ENCODE data around the gene CCSER1.

Gene CCSER1

GRCh38 chr4:90128961-90129495, 1.8 kb downstream of the CCSER1 start:
- no peak for DNase-seq

- no peak for DNase-seq
Measured at GRCh38 chr4:90130076-90130475, 2.9 kb downstream of the CCSER1 start.

DNA sequence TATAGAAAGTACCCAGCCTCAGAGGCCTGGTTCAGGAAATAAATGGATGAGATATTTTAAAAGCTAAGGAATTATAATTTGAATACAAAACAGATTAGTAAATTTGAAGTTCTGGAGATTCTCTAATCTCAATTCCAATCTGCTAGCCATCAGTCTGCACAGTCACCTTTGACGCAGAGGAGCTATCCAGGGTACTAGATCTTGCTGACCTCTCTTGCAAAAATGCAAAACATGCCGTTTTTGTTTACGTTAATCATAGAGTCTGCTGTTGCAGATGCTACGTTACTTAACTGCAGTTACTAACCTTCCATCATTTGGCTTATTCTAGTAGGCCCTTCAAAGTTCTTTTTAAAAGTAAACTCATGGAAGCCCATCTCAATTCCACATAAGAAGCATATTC, 10.4 kb downstream of the CCSER1 start:
- no peak for DNase-seq

GRCh38 chr4:90142081-90142480, 14.9 kb downstream of the CCSER1 start:
- no peak for DNase-seq

DNA sequence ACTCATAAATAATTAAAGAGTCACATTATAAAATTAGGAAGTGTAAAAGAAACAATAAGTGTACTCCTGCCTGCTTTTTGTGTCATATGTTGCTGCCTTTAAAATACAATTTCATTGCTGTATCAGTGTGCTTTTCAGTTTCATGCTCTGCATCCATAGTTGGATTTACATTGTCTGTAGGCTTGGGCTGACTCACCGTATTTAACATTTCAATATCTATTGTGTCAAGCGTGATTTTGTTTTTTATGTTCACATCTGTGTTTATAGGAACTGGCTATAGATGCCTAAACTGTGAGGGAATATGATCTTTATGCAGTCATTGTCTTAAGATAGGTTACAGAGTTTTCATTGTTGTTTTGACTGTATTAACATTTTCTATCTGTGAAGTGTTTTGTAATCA, 18.1 kb downstream of the CCSER1 start:
- no peak for DNase-seq

DNA sequence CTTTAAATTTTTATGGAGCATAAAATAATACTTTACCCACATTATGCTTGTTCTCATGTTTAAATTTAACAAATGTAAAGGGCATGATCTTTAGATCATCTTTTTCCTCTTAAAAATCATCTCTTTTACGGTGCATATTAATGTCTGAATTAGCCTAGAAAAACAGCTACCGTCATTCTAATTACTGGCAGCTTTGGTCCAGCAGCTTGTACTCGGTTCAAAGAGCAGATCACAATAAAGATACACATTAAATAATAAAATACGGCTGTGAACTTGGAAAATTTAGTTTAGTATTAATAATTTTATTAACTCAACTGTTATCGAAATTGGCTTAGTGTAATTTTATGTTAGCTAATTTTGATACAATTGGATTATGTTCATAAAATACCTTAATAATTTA, 19.1 kb downstream of the CCSER1 start:
- no peak for DNase-seq

- no peak for DNase-seq
Measured at GRCh38 chr4:90148574-90149148, 21.5 kb downstream of the CCSER1 start.

DNA sequence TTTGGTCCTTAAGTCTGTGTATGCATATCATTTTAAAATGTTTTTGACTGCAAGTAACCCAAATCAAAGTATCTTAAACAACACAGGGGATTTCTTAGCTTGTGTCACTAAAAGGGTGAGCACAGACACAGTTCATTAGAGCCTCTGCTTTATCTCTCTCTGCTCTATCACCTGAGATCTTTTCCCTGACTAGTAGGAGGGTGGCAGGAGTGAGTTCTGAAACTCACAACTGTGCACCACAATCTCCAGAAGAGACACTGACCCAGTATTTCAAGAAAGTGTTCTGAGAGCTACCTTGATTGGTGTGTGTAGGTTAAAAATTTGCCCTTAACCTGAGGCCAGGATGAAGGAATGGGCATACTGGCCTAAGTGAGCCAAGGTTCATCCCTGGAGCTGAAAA, 24.8 kb downstream of the CCSER1 start:
- DNase-seq = no peak

DNA sequence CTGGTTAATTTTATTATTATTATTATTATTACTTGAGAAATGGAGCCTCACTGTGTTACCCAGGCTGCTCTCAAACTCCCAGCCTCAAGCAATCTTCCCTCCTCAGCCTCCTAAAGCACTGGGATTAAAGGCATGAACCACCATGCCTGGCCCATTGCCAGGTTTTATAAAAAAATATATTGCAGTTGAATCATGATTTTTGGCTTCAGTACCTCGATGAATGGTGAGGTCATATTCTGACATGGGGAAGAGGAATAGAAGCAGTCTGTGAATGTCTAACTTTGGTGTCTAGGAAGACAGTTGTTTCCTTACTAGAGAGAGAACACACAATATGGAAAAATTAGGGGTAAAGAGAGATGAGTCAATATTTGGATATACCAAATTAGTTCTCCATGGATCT, 32.0 kb downstream of the CCSER1 start:
- DNase-seq = no peak

- no peak for DNase-seq
Measured at GRCh38 chr4:90160044-90160443, 32.9 kb downstream of the CCSER1 start.

- no peak for DNase-seq
Measured at GRCh38 chr4:90162566-90162965, 35.4 kb downstream of the CCSER1 start.

GRCh38 chr4:90163872-90164271, 36.7 kb downstream of the CCSER1 start:
- no peak for DNase-seq

- DNase-seq = no peak
Measured at GRCh38 chr4:90165883-90166282, 38.7 kb downstream of the CCSER1 start.

DNA sequence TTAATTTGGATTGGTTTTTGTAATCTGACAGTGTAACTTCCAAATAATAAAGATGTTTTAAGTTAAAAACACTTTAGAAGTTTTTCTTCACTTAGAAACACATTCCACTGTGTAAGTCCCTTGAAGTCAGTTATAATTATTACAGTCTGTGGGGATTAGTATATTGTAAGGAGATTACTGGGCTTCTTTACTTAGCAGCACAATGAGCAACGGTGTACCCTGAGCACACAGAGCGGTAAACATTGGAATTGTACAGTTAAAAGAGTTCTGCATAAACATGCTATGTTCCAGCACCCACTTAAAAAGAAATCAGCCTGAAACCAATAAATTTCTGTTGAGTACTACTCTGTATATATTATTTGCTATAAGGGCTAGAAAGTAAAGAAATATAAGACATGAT, 44.3 kb downstream of the CCSER1 start:
- DNase-seq = no peak

DNA sequence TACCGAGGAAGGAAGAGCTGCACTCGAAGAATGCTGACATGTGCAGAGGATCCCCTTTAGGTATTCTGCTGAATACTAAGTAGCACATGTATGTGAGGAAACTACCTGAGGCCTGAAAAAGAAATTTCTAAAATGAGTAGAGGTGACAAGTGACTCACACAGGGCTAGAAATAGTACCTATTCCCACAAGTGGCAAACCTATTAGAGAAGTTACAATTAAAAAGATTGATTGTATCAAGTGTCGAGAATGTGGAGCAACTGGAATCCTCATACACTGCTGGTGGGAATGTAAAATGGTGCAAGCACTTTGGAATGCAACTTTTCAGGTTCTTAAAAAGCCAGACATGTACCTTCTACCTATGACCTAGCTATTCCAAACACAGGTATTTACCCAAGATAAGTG, 47.4 kb downstream of the CCSER1 start:
- no peak for DNase-seq

- no peak for DNase-seq
Measured at GRCh38 chr4:90181644-90182043, 54.5 kb downstream of the CCSER1 start.

- DNase-seq = no peak
Measured at GRCh38 chr4:90183254-90183653, 56.1 kb downstream of the CCSER1 start.

DNA sequence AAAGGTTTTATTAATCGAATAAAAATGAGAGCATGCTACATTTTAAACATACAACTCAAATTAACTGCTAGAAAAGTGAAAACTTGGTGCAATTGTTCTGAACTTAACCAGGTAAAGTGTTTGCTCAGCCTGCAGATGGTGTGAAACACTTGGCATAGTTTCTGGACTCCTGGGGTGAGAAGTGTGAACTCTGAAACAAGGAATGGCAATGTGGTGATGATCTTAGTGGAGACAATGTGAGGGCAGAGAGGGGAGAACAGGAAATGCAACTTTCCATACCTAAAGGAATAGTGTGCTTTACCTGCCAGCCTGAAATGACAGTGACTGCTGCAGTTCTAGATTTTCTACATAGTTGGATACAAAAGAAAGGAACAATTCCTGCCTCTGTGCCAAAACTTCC, 57.4 kb downstream of the CCSER1 start:
- DNase-seq = no peak

DNA sequence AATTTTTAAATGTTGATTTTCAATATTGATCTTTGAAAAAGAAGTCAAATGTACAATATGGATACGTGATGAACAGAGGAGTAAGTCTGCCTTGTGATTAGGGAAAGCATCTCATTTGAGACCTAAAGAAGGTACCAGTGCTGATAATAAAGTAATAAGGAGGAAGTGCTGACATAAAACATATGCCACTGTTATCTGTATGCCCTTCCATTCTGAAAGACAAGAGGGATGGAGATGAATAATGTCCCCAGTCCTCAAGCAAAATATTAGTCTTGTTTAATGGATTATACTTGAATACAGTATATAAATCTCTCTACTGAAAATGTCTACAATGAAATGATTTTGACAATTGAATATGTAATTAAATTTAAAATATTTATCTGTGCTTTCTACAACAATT, 58.2 kb downstream of the CCSER1 start:
- no peak for DNase-seq

DNA sequence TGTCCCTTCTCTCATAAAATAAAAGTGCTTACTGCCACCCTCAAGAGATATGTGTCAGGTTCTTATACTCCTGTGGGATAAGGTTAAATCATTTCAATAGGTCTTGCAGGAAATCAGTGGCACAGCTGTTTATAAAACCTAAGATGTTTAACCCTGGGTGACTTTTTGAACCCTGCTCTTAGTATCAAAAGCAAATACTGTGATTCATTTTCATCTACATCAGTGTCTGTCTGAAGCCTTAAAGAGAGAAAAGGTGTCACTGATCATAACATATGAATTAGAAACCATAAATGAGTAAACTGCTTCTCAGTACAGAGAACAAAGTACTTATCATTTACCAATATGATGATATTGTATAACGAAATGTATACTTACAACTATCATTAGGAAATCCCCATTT, 59.0 kb downstream of the CCSER1 start:
- DNase-seq = no peak

GRCh38 chr4:90187148-90187884, 60.1 kb downstream of the CCSER1 start:
- no peak for DNase-seq

DNA sequence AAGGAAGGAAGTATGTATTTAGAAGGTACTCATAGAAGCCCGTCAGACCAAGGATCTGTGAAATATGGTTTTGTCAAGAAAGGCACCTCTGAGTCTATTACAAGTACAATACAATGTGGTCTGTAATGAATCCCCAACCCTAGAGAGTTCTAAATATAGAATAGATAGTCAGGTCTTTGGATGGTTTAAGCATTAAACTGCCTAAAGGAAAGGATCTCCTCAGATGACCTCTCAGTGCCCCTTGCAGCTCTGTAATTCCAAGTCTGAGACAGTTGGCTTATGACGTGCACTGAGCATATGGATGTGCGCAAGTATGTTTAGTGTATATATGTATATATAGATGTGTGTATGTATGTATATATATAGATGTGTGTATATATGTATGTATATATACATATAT, 62.0 kb downstream of the CCSER1 start:
- DNase-seq = no peak

DNA sequence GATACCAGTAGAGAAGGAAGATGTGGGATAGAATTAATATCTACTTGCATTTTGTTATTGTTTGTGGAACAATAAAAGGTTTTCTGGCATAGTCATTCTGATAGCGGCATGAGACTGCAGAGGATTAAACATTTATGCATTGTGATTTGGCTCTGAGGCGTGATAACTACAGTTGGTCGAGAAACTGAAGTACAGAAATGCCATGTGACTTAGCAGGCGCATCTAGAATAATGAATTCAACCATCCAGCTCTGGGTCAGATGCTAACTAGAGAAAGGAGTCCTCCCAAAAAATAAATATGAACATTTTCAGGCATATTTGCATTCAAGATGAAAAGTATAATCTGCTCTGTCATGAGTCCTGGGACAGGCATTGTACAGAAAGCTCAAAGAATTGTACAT, 62.8 kb downstream of the CCSER1 start:
- DNase-seq = no peak

- no peak for DNase-seq
Measured at GRCh38 chr4:90190525-90190924, 63.3 kb downstream of the CCSER1 start.
